NCI-H82 treated with DMSO at 0.1 percent for 48 hours (cell line): ENCODE measurements around the gene STK26.
"Not testable (repeated sequence)": the region's sequence is repeated elsewhere in the genome, so short reads cannot be mapped to it uniquely, and the experiment has no call there.

ENCODE experiments used
- DNase-seq: peaks from one replicate; lab custom pipeline; 2025; ENCODE audit not compliant: unreplicated experiment; lab: John Stamatoyannopoulos, UW

STK26 gene

DNA sequence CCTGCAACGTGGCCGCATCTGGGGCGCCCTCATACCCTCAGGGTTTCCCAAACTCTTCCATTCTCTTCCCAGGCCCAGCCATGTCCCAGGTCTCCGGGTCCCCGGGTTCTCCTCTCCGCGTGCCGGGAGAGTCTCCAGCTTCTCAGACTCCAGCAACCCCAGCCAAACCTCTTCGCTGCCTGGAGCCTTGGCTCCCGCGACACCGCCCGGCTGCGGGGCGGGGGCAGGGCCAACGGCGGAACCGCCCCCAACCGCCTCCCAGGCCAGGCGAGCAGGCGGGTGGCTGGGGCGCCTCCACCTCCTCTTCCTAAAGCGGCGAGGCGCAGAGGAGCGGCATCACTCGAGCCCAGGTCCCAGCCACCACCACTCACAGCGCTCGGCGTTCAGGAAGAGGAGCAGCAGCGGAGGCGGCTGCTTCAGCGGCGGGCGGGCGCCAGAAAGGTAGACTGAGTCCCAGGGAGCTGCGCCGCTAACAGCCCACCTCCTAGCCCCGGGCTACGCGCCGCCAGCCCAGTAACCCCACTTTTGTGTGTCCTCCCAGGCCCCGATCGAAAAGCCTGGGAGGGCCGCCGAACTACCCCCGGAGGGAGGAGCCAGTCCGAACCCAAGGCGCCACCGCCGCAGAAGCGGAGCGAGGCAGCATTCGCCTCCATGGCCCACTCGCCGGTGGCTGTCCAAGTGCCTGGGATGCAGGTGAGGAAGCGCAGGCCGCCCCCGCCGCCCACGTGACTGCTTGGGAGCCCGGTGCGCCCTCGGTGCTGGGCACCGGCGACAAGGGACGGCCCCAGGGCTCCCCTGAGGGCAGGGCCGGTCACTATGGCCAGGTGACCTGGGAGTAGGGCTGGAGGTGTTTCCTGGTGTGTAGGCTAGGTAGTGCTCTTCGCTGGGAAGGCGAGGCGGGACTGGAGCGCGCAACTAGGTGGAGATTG is at the start of gene STK26:
Gene STK26 (plus strand): TSS at position 336 of the 929 bp plus-strand sequence. CDS start 316 bp downstream, at position 652.
- DNase-seq, result peak; percentile 54

GRCh38 chrX:131975851-131976250 is 47.3 kb upstream of the STK26 start:
- no peak for DNase-seq

- DNase-seq, result no peak
Observed at GRCh38 chrX:131977619-131978018, 45.5 kb upstream of the STK26 start.

DNA sequence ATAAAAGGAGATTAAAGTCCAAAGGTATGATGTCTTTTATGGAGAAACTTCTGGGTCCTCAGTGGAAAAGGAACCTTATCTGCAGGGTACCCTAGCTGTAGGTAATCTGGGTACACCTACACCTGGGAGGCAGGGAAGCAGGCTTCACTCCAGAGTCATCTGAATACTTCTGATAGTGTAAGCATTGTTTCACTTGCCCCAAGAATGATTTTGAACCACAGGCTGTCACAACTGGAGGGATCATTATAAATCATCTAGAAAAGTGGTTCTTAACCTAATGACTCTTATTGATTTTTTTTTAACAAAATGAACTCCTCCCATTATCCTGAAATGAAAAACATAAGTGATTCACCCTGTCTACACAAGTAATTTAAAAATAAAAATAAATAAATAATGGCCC is 44.0 kb upstream of the STK26 start:
- no peak for DNase-seq

DNA sequence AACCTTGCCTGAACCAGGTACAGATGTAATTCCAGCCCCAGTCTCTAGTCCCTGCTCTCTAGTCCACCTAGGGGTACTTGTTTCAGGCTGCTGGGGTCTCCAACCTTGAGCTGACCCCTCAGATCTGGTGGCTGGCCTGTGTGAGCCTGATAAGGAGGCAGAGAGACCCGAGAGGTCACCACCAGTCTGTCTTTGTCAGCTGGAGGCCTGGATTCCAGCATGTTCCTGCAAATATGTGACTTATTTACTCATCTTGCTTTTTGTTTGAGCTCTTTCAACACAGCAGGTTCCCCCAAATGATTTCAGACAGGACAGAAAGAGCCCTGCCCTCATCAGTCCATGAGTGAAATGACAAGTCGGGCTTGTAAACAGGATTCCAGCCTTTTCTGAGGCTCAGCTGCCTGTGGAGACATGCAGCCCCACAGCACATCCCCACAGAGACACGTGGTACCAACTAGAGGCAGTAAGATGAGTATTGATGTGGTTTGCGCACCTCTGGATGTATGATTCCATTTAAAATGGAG is 37.5 kb upstream of the STK26 start:
- DNase-seq, result no peak

- DNase-seq, result no peak
Observed at GRCh38 chrX:131987252-131987651, 35.9 kb upstream of the STK26 start.

DNA sequence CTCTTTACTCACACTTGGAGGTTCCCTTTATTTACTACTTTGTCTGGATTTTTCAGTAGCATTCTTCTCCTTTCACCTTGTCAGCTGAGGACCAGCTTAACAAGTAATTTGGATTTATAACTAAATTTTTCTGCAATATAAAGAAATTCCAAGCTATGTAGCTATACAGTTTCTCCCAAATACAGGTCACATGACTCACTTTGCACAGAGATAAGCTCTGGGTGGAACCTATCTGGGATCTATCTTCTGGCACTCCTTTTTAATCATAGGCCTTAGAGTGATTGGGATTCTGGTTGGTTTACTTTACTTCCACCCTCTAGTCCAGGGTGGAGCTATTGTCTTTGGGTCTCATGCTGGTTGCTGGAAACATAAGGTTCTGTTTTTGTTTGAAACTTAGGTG is 34.9 kb upstream of the STK26 start:
- no peak for DNase-seq

DNA sequence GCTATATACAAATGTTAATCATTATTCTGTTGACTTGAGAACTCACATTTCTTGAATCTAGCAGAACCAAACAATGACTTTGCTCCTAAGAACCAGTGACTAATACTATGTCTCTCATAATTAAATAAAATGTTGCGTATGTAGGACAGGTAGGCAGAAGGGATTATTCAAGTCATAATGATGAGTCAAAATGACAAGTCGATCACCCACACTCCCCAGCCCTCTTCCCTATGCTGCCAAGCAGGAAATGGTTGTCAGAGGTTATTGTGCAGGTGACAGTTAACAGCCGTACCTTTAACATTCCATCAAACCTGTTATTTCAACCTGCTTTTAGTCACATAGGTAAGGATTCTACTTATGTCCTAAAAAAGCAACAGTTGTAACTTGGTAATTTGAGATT is 22.0 kb upstream of the STK26 start:
- no peak for DNase-seq

GRCh38 chrX:132004728-132005127 is 18.4 kb upstream of the STK26 start:
- no peak for DNase-seq

- no peak for DNase-seq
Observed at GRCh38 chrX:132009350-132009749, 13.8 kb upstream of the STK26 start.

- not testable (repeated sequence) for DNase-seq
Observed at GRCh38 chrX:132010213-132010612, 12.9 kb upstream of the STK26 start.

DNA sequence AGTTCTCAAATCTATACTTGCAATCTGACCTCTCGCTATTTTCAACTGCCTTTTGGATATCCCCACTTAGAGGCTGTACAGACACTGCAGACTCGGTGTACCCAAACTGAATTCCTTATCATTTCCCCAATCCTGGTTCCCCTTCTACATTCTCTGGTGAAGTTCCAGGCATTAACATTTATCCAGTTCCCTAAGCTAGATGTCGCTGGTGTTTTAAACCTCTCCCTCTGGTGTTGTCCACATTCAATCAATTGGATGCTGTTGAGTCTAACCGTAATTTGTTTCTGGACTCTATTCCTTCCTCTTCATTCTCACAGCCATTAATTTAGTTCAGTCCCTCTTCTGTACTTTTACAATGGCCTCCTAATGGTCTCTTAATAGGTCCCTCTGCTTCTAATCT is 7.2 kb upstream of the STK26 start:
- DNase-seq, result no peak

DNA sequence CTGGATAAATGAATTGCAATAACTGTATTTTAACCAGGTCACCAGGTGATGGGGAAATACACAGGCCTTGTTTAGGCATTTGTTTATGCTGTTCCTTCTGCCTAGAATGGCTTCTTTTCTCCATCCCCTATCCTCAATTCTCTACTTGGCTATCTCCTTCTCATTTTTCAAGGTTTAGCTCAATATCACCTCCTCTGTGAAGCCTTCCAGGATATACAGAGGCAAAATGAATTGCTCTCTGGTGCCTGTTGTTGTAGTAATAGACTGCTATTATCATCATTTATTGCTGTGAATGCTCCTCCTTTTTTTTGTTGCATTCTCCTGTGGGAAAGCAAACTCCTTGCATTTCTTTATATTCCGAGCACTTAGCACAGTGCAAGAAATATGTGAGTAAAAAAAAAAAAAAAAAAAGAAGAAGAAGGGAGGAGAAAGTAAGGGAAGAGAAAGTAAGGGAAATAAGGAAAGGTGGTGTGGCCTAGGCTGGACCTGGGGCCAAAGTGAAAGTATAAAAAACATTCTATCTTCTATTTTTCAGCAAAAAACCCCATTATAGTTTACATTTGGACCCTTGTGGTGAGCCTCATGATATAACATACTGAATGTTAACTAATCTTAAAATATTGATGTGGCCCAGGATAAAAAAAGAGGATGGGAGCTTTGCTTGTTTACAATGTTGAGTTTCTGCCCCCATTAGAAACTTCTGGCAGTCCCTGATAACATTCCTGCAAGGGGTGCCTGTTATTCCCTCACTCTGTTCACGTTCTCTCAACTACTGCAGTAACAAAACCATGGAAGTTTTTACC is 6.3 kb upstream of the STK26 start:
- DNase-seq, result no peak

GRCh38 chrX:132017431-132018185 is 5.5 kb upstream of the STK26 start:
- no peak for DNase-seq

DNA sequence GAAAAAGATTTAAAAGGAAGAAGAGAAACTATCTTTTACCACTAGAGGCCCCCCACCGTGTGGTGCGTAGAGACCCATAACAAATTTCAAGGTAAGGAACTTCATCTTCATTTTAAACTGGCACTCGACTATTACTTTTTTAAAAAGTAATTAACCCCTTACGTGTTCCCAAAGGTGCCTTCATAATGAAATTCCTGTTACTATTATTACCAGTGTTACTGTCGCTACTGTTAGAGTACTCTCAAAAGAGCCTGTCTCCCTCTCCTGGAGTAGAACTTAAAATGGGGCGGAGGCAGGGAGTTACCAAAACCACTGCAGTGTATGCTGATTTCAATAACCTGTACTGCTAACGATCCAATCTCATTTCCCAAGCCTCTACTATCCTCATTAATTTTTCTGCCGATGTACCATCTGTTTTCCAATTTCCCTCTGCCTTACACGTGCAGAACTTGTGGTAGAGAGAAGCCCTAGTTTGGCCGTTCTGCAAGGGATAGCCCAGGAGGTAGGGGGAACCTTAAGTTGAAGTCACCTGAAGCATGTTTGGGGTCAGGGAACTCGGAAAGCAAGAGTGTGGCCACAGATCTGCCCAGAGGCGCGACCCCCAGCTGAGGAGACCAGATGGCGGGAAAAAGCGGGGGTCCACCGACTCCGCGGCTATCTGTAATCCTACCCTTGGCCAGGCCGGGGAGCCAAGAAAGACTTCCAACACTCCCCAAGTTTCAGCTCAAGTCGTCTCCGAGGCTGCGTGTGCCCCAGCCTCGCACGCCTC is 720 bp upstream of the STK26 start:
- DNase-seq, result no peak

GRCh38 chrX:132023896-132024386 is 839 bp downstream of the STK26 start:
- no peak for DNase-seq

- DNase-seq, result no peak
Observed at GRCh38 chrX:132025041-132025440, 1.9 kb downstream of the STK26 start.

- DNase-seq, result no peak
Observed at GRCh38 chrX:132030264-132030663, 7.2 kb downstream of the STK26 start.

GRCh38 chrX:132031867-132032266 is 8.8 kb downstream of the STK26 start:
- DNase-seq, result no peak

GRCh38 chrX:132033166-132033565 is 10.1 kb downstream of the STK26 start:
- DNase-seq, result no peak
